ENCODE data around the gene L3MBTL1. TPM values are rescaled to one million over a fixed set of nuclear protein-coding genes. Genes with fewer than 3 reads are reported as not detected.

The L3MBTL1 gene
- total and polyA plus RNA-seq, 2 donors (not counting 3 experiments of a cell fraction or from before 2014, with no cell fraction given): 5.2 to 8.2 TPM

- BruUV-seq (replicated peaks): no TSS peak
- DNase-seq (ENCODE audit: low read depth, low spot score): no peak
- Histone ChIP-seq H3K9me1 (replicated peaks; ENCODE audit: control insufficient read depth, extremely low read depth, insufficient read depth, low read length) (no peaks in the 10 kb centered on the region), H3K36me3 (ENCODE audit: control insufficient read depth in 2 of 2, extremely low read depth in 1 of 2, insufficient read depth in 2 of 2, low read length in 2 of 2) (no peaks in the 10 kb centered on the region), H3K4me1 (ENCODE audit: control insufficient read depth, extremely low read depth, insufficient read depth, low read length) (no peaks in the 10 kb centered on the region), H3K9ac (replicated peaks; ENCODE audit: extremely low read depth, insufficient read depth, low read length) (no peak overlapping the region), H3K4me3 (replicated peaks in 1 of 3; ENCODE audit: insufficient read depth in 1 of 3, low read depth in 1 of 3, low read length in 3 of 3) (no peak overlapping the region), H3K4me2 (ENCODE audit: insufficient read depth, low read length) (no peak overlapping the region), H3K79me2 (ENCODE audit: control insufficient read depth, insufficient read depth, low read length) (no peaks in the 10 kb centered on the region), H3K27ac (ENCODE audit: insufficient read depth, low read depth, low read length) (no peak overlapping the region), H2AFZ (ENCODE audit: low read depth, low read length) (no peak overlapping the region), H4K20me1 (replicated peaks; ENCODE audit: control insufficient read depth, extremely low read depth, insufficient read depth, low read length) (no peaks in the 10 kb centered on the region), H3K27me3 (ENCODE audit: control insufficient read depth in 2 of 2, insufficient read depth in 2 of 2, low read length in 2 of 2) (no peaks in the 10 kb centered on the region), H3K9me3 (replicated peaks; ENCODE audit: control insufficient read depth, insufficient read depth, low read length) (no peaks in the 10 kb centered on the region)
- ChIA-PET POLR2A (no interaction called here), CTCF (interaction anchor here (0.6 to 0.7 kb wide), 3 partner anchors 25 to 241 kb away, joined by 3 to 4 read pairs (median 3); no protein-coding TSS in a partner anchor)
- TF ChIP-seq GATA2 (IDR thresholded peaks at IDR 0.05; ENCODE audit: insufficient read depth, insufficient read length, low read depth, low read length): no peak
- TF ChIP-seq POLR2A (IDR thresholded peaks at IDR 0.05; ENCODE audit: low read depth, low read length): no peak
- no peak for TF ChIP-seq POLR2AphosphoS5 (IDR thresholded peaks at IDR 0.05; ENCODE audit: insufficient read depth, low read depth, low read length)
- no peak for TF ChIP-seq EZH2 (IDR thresholded peaks at IDR 0.05; ENCODE audit: borderline replicate concordance, low read depth, low read length, severe bottlenecking)
- no peak for TF ChIP-seq CTCF (IDR thresholded peaks at IDR 0.05; ENCODE audit: extremely low read depth in 1 of 2, insufficient read depth in 1 of 2, low read depth in 1 of 2, low read length in 2 of 2)
- no peak for TF ChIP-seq MYC (IDR thresholded peaks at IDR 0.05; ENCODE audit: low read depth, low read length)
- no peak for TF ChIP-seq JUN (IDR thresholded peaks at IDR 0.05; ENCODE audit: borderline replicate concordance, insufficient read depth, insufficient read length, low read depth)
- TF ChIP-seq FOS (IDR thresholded peaks at IDR 0.05; ENCODE audit: borderline replicate concordance, insufficient read depth, low read length): no peak
- dilution Hi-C loops (cut with MboI; ENCODE audit: extremely low pct_ligation_motif_present, low sequenced_read_pairs): no loop called here
- intact Hi-C loops (cut with micrococcal nuclease): no loop called here
- FAIRE-seq: no peak
Measured at GRCh38 chr20:43490038-43490437, 17.5 kb upstream of the L3MBTL1 start.
